ENCODE measurements around the gene RNU2-1.
"Not testable (repeated sequence)": the region's sequence is repeated elsewhere in the genome, so short reads cannot be mapped to it uniquely, and the experiment has no call there.

The RNU2-1 gene

GRCh38 chr17:43215341-43215740 is 18.4 kb downstream of the RNU2-1 start:
- DNase-seq = no peak

- no peak for DNase-seq
Observed at GRCh38 chr17:43213545-43213944, 20.2 kb downstream of the RNU2-1 start.

DNA sequence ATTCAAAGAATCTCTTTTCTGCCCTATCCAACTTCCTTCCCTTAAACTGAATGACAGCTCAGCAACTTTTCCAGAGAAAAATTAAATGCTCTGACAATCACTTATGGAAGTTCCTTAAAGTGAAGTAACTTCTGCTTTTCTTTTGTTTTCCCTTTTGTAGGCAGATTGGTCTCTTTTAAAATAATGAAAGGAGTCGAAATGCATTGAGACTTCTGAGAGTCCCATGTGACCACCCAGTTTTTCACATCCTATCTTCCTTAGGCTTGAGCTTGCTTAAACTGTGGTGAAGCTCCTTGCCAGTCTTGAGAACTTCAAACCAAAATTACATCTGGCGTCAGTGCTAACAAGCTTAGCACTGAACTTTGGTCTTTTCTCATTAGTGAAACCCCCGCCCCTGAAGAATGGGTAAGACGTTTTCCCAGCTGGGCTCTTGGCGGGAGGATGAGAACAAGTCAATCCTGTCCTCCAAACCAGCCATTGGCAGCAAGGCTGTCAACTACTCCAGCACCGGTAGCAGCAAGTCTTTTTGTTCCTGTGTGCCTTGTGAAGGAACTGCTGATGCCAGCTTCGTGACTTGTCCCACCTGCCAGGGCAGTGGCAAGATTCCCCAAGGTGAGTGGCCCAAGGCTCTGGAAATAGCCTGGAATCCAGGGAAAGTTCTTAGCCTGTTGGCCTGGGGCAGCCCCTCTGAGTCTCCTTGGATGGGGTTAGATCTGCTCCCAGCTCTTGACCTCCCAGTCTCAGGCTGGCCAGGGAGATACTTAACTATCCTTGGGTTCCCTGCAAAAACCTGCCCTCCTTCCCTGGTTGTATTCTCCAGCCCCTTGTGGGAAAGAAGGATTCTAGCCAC is 20.9 kb downstream of the RNU2-1 start:
- DNase-seq = no peak

DNA sequence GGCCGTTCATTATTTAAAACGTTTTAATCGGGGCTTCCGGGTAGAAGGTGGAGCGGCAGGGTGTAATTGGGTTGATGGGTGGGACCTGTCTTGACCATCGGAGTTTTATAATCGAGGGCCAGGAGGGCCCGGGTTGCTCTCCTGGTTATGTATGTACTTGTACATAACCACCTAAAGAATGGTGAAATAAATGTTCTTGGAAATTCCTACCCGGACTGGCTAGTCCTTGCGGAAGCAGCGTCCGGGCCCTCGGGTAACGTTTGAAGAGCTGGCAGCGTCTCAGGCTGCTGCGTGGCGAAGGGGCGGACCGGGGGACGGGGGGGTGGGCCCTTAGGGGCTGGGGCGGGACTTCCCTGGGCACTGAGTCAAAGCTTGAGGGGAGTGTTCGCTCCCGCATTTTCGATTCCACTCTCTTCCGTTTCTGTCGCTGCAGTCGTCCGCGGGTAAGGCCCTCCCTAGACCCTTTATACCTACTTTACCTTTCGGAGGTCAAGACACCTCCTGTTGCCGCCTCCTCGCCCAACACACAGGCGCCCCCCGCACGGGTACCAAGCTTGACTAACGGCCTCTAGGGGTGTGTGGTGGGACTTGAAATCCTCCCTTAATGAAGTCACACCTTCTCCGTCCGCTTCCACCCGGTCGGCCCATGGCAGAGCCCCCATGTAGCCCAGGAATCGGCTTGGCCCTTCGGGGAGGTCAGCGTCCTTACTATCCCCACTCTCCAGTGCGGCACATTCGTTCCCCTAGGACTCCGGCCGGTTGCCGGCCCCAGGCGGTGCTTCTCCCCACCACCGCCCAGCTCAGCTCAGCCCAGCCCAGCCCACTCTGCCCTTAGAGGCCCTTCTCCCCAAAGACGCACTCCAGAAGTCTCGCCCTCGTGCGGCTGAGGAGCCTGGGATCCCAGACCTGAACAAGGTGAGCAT is 22.0 kb downstream of the RNU2-1 start, which contains the start of gene TMEM106A:
TMEM106A (plus strand) TSS at position 396 of the 923 bp plus-strand sequence. CDS start 1,167 bp downstream, outside the sequence.
- peak; percentile 60 for DNase-seq

GRCh38 chr17:43211123-43211479 is 22.7 kb downstream of the RNU2-1 start:
- no peak for DNase-seq

DNA sequence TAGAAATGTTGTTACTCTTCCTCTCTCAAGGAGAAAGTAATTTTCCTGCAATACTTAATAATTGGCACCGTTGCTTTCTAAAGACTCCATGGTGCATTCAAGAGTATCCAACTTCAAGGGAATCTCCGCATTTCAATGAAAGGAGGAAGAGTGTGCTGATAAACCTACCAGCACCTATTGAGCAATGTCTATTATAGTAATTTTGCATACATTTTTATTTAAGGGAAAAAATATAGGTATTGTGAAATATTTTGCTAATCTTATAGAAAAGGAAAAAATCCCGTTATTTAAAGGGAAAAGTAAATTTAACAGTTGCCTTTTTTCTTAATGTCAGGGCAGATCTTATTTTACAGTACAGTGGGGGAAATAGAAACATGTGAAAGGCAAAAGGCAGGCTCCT is 23.2 kb downstream of the RNU2-1 start:
- no peak for DNase-seq

DNA sequence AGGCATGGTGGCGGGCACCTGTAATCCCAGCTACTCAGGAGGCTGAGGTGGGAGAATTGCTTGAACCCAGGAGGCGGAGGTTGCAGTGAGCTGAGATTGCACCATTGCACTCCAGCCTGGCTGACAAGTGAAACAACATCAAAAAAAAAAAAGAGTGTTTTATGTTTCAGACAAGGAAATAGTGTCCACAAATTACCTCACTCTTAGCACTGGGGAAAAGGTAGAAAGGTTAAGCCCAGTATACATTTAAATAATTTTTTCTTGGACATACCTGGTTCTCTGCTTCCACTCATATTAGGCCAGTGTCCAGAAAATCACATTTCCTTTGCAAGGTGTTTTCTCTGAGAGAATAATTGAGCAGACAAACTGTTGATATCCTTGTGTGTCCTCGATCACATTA is 30.8 kb downstream of the RNU2-1 start:
- DNase-seq = not testable (repeated sequence)

DNA sequence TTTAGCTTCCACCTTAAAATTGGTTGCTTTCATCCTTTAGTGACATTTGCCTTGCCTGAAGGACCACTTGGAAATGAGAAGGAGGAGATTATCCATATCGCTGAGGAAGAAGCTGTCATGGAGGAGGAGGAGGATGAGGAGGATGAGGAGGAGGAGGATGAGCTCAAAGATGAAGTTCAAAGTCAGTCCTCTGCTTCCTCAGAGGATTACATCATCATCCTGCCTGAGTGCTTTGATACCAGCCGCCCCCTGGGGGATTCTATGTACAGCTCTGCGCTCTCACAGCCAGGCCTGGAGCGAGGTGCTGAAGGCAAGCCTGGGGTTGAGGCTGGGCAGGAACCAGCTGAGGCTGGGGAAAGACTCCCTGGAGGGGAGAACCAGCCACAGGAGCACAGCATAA is 33.6 kb downstream of the RNU2-1 start:
- no peak for DNase-seq

DNA sequence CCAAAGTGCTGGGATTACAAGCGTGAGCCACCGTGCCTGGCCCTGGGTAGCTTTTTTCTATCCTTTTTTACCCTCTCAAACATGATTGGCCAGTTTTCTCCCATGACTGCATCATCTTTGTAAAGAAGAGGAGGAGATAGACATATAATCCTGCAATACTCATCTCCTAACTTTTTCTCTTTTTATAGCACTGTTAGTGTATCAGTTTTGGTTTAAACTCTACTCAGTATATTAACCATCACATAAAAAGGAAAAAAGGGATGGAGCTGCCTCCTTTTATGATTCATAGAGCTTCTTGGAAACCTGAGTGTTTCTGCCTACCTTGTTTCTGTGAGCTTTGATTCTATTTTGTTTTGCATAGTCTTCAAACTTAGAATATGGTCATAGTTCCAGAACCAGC is 34.1 kb downstream of the RNU2-1 start:
- no peak for DNase-seq

- no peak for DNase-seq
Observed at GRCh38 chr17:43193251-43193650, 40.5 kb downstream of the RNU2-1 start.

DNA sequence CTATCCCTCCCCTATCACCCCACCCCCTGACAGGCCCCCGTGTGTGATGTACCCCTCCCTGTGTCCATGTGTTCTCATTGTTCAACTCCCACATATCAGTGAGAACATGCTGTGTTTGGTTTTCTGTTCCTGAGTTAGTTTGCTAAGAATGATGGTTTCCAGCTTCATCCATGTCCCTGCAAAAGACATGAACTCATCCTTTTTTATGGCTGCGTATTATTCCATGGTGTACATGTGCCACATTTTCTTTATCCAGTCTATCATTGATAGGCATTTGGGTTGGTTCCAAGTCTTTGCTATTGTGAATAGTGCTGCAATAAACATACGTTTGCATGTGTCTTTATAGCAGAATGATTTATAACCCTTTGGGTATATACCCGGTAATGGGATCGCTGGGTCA is 47.1 kb downstream of the RNU2-1 start:
- DNase-seq = not testable (repeated sequence)

- no peak for DNase-seq
Observed at GRCh38 chr17:43183921-43184320, 49.9 kb downstream of the RNU2-1 start.
